IMR-90 (cell line): ENCODE measurements around the gene MICALL2. TPM values are rescaled to one million over a fixed set of nuclear protein-coding genes. Genes with fewer than 3 reads are reported as not detected.

Experiments used
- ATAC-seq: fragments of 200-7000 bp; cut with Tn5 transposase; 2 replicates; pipeline ENCODE4 v1.9.1; 2020; ENCODE audit warnings: low read depth, mild to moderate bottlenecking, moderate library complexity
- BruUV-seq: library from RNA; stranded (reverse); fragments of 400-500 nt; replicated peaks from 2 replicates; lab custom pipeline; 2021; lab: Mats Ljungman, UMichigan
- CTCF ChIA-PET: fragments of 300-600 bp; formaldehyde crosslinking; extraction: SDS; loops from one replicate; lab custom pipeline; 2021; ENCODE audit warnings: antibody characterized with exemption; lab: Yijun Ruan, JAX
- POLR2A ChIA-PET: fragments of 300-600 bp; sonication (Branson Sonifier 250); formaldehyde crosslinking; loops from one replicate; lab custom pipeline; 2022; ENCODE audit warnings: antibody characterized with exemption; ENCODE audit not compliant: unreplicated experiment; lab: Charles Lee
- DNase-seq: peaks from one replicate; pipeline ENCODE4 v3.0.0; 2013
- H2AFZ ChIP-seq: replicated peaks from 2 replicates; pipeline ENCODE3; 2013; ENCODE audit warnings: low read length, mild to moderate bottlenecking; ENCODE audit not compliant: poor library complexity
- H2AK5ac ChIP-seq: 2 replicates; pipeline ENCODE4 v1.6.1; 2013; ENCODE audit warnings: low read depth, low read length, inconsistent platforms
- H2AK9ac ChIP-seq: replicated peaks from 2 replicates; pipeline ENCODE3; 2013; ENCODE audit warnings: mild to moderate bottlenecking, low read depth, low read length, moderate library complexity; ENCODE audit not compliant: poor library complexity
- H2BK120ac ChIP-seq: 2 replicates; pipeline ENCODE4 v1.6.1; 2013; ENCODE audit warnings: low read depth, low read length, inconsistent platforms
- H2BK15ac ChIP-seq: 3 replicates; pipeline ENCODE4 v1.6.1; 2013; ENCODE audit warnings: low read depth, low read length, inconsistent platforms
- H2BK20ac ChIP-seq: 2 replicates; pipeline ENCODE4 v1.6.1; 2013; ENCODE audit warnings: low read depth, mild to moderate bottlenecking, inconsistent platforms, low read length, moderate library complexity
- H2BK5ac ChIP-seq: 2 replicates; pipeline ENCODE4 v1.6.1; 2013; ENCODE audit warnings: mild to moderate bottlenecking, low read depth, low read length, inconsistent platforms; ENCODE audit not compliant: poor library complexity, severe bottlenecking
- H3K14ac ChIP-seq: replicated peaks from 2 replicates; pipeline ENCODE4 v1.6.1; 2013; ENCODE audit warnings: low read depth, low read length, inconsistent platforms
- H3K18ac ChIP-seq: 2 replicates; pipeline ENCODE4 v1.6.1; 2013; ENCODE audit warnings: low read depth, low read length, control low read depth
- H3K23ac ChIP-seq: 2 replicates; pipeline ENCODE4 v1.6.1; 2013; ENCODE audit warnings: low read depth, low read length, inconsistent platforms
- H3K27ac ChIP-seq: 2 replicates; pipeline ENCODE4 v1.5.1; 2013; ENCODE audit warnings: mild to moderate bottlenecking, control low read depth, low read length; ENCODE audit not compliant: insufficient read depth
- H3K27me3 ChIP-seq: 2 replicates; pipeline ENCODE4 v1.6.1; 2013; ENCODE audit warnings: low read length; ENCODE audit not compliant: control insufficient read depth, insufficient read depth
- H3K36me3 ChIP-seq: 2 replicates; pipeline ENCODE4 v1.6.1; 2013; ENCODE audit warnings: low read length, mixed read lengths; ENCODE audit not compliant: control insufficient read depth, insufficient read depth
- H3K4ac ChIP-seq: 2 replicates; pipeline ENCODE4 v1.6.1; 2013; ENCODE audit warnings: low read depth, low read length, inconsistent platforms
- H3K4me1 ChIP-seq: 2 replicates; pipeline ENCODE4 v1.6.1; 2013; ENCODE audit warnings: low read length, mixed read lengths; ENCODE audit not compliant: control insufficient read depth, insufficient read depth
- H3K4me2 ChIP-seq: 2 replicates; pipeline ENCODE4 v1.6.1; 2013; ENCODE audit warnings: low read depth, mild to moderate bottlenecking, control low read depth, low read length, moderate library complexity
- H3K4me3 ChIP-seq: 2 replicates; pipeline ENCODE4 v1.5.1; 2013; ENCODE audit warnings: low read depth, mild to moderate bottlenecking, control low read depth, low read length, moderate library complexity; ENCODE audit not compliant: insufficient read depth
- H3K56ac ChIP-seq: 2 replicates; pipeline ENCODE4 v1.6.1; 2013; ENCODE audit warnings: low read length, inconsistent platforms; ENCODE audit not compliant: insufficient read depth; ENCODE audit errors: extremely low read depth
- H3K79me1 ChIP-seq, 2 experiments: 2 replicates each; pipeline ENCODE4 v1.6.1; 2013; ENCODE audit warnings: low read length in 2 of 2, inconsistent platforms in 1 of 2, low read depth in 1 of 2
- H3K9ac ChIP-seq: 2 replicates; pipeline ENCODE4 v1.6.1; 2013; ENCODE audit warnings: low read depth, low read length, control low read depth
- H3K9me1 ChIP-seq: 2 replicates; pipeline ENCODE4 v1.6.1; 2013; ENCODE audit warnings: low read length, inconsistent platforms; ENCODE audit not compliant: insufficient read depth
- H3K9me3 ChIP-seq: 2 replicates; pipeline ENCODE4 v1.6.1; 2013; ENCODE audit warnings: low read length; ENCODE audit not compliant: control insufficient read depth, insufficient read depth
- H4K20me1 ChIP-seq: 2 replicates; pipeline ENCODE4 v1.6.1; 2013; ENCODE audit warnings: low read length, inconsistent platforms; ENCODE audit not compliant: insufficient read depth
- H4K5ac ChIP-seq: 2 replicates; pipeline ENCODE4 v1.6.1; 2013; ENCODE audit warnings: mild to moderate bottlenecking, low read depth, low read length, control low read depth
- H4K8ac ChIP-seq, 2 experiments: 2 replicates each; pipeline ENCODE4 v1.6.1; 2013; ENCODE audit warnings: low read depth in 2 of 2, low read length in 2 of 2, control low read depth in 1 of 2, inconsistent platforms in 1 of 2
- H4K91ac ChIP-seq: 2 replicates; pipeline ENCODE4 v1.6.1; 2013; ENCODE audit warnings: low read depth, low read length, inconsistent platforms; ENCODE audit not compliant: insufficient read depth
- BHLHE40 ChIP-seq: fragments of 150-350 bp; IDR thresholded peaks from 2 replicates; pipeline ENCODE4 v1.6.1; 2016; ENCODE audit warnings: mild to moderate bottlenecking, low read depth, low read length
- CEBPB ChIP-seq: IDR thresholded peaks from 2 replicates; pipeline ENCODE4 v1.6.1; 2012; ENCODE audit warnings: low read depth, low read length, improper control_type of control experiment
- CHD1 ChIP-seq: IDR thresholded peaks from 2 replicates; pipeline ENCODE4 v1.6.1; 2012; ENCODE audit warnings: low read depth, low read length, improper control_type of control experiment
- FOS ChIP-seq: fragments of 150-350 bp; IDR thresholded peaks from 2 replicates; pipeline ENCODE4 v1.6.1; 2016; ENCODE audit warnings: low read depth, low read length
- MAFK ChIP-seq: IDR thresholded peaks from 2 replicates; pipeline ENCODE4 v1.6.1; 2012; ENCODE audit warnings: low read depth, low read length, improper control_type of control experiment
- MAZ ChIP-seq: IDR thresholded peaks from 2 replicates; pipeline ENCODE4 v1.6.1; 2012; ENCODE audit warnings: low read depth, mild to moderate bottlenecking, low read length, improper control_type of control experiment, moderate library complexity, borderline replicate concordance
- NFE2L2 ChIP-seq: fragments of 150-350 bp; IDR thresholded peaks from 2 replicates; pipeline ENCODE4 v1.6.1; 2016; ENCODE audit warnings: low read depth, mild to moderate bottlenecking, low read length
- POLR2A ChIP-seq: IDR thresholded peaks from 2 replicates; pipeline ENCODE4 v1.6.1; 2012; ENCODE audit warnings: mild to moderate bottlenecking, low read depth, low read length
- RCOR1 ChIP-seq: IDR thresholded peaks from 2 replicates; pipeline ENCODE4 v1.6.1; 2012; ENCODE audit warnings: mild to moderate bottlenecking, low read length, improper control_type of control experiment; ENCODE audit not compliant: insufficient replicate concordance
- RFX5 ChIP-seq: IDR thresholded peaks from 2 replicates; pipeline ENCODE4 v1.8.0; 2012; ENCODE audit warnings: low read depth, mild to moderate bottlenecking, low read length, moderate library complexity
- USF2 ChIP-seq: fragments of 150-350 bp; IDR thresholded peaks from 2 replicates; pipeline ENCODE4 v1.6.1; 2017; ENCODE audit warnings: mild to moderate bottlenecking, antibody characterized with exemption, low read length, low read depth
- WGBS, 2 experiments: methylation state at CpG; one replicate each; pipeline versions ENCODE4 v1.1.5 to v1.1.7; 2013; ENCODE audit warnings: missing lambda C conversion rate in 2 of 2; ENCODE audit not compliant: insufficient read length in 1 of 2; ENCODE audit errors: extremely low coverage in 2 of 2; 5-methylcytosine and 5-hydroxymethylcytosine counted together
- dilution Hi-C: fragments of 300-500 bp; cut with HindIII; formaldehyde crosslinking; loops from one replicate; pipeline ENCODE4 v1.14.3; 2018; ENCODE audit warnings: low sequenced_read_pairs; ENCODE audit not compliant: unreplicated experiment
- in situ Hi-C: fragments of 300-500 bp; cut with MboI; formaldehyde crosslinking; loops from 3 replicates; pipeline ENCODE4 v1.14.3; 2019; ENCODE audit warnings: low sequenced_read_pairs, inconsistent platforms, mixed read lengths
- intact Hi-C: fragments of 100-400 bp; cut with micrococcal nuclease; formaldehyde crosslinking; loops from 2 replicates; pipeline ENCODE4 v1.10.0; 2022
- polyA plus RNA-seq, 3 experiments: library from polyadenylated mRNA; depleted of rRNA; stranded (reverse); fragments of >200 nt; gene quantifications; 2 replicates each; pipeline ENCODE4 v1.2.3, GENCODE V29; 2012; ENCODE audit warnings: low replicate concordance in 1 of 3
- total RNA-seq: library from RNA; depleted of rRNA; stranded (reverse); fragments of >200 nt; gene quantifications from 2 replicates; pipeline ENCODE4 v1.2.3, GENCODE V29; 2012
- TF ChIP-seq, protein P1 (sequence below): conservative IDR thresholded peaks from 2 replicates; pipeline ENCODE4 v1.5.1; 2012; ENCODE audit warnings: mild to moderate bottlenecking, low read depth, low read length, improper control_type of control experiment
- TF ChIP-seq, protein P2 (sequence below): fragments of 150-350 bp; IDR thresholded peaks from 2 replicates; pipeline ENCODE4 v1.6.1; 2016; ENCODE audit warnings: low read depth, mild to moderate bottlenecking, low read length, moderate library complexity, borderline replicate concordance

Gene MICALL2
- total and polyA plus RNA-seq, 2 of the 4 experiments (the other 2 are of a cell fraction): 6.6 to 34.1 TPM

DNA sequence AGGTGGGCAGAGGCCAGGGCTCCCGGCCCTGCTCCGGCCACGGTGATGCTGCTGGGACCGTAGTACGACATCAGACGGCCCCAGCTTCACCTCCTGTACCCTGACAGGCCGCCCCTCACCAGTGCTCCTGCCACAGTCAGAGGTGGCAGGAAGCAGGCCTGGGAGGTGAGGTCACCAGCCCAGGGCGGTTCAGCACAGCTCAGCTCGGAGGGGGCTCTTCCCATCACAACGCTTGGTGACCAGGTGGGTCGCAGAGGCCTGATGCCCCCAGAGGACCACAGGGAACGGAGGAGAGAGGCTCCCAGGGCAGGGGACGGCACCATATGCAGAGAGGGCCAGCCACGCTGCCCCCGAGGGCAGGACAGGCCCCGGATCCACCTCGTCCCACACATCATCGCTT is 8.8 kb downstream of the MICALL2 start:
- no peak overlapping the region for H2BK120ac ChIP-seq
- no peak overlapping the region for H4K5ac ChIP-seq
- no peak for DNase-seq
- 85% methylated on average over 8 of the region's 18 CpGs; no CpG with 5 or more reads in 1 of the 2 experiments for WGBS, 2 experiments
- H4K91ac ChIP-seq: no peak overlapping the region
- H3K9ac ChIP-seq: no peak overlapping the region
- H3K9me1 ChIP-seq: no peaks in the 10 kb centered on the region; the same call in 1 of the 2 replicates
- POLR2A ChIA-PET: no interaction called here
- H3K56ac ChIP-seq: no peak overlapping the region
- no peak overlapping the region for H2BK20ac ChIP-seq
- H3K4ac ChIP-seq: no peak overlapping the region
- no peak overlapping the region for H3K23ac ChIP-seq
- H3K4me1 ChIP-seq: peaks cover 32% of the 10 kb centered on the region
- intact Hi-C loops (no loop called here), dilution Hi-C loops (no loop called here), in situ Hi-C loops (no loop called here)
- H3K79me1 ChIP-seq: peaks cover 0 to 46% of the 10 kb centered on the region in 2 experiments
- no peak overlapping the region for H3K18ac ChIP-seq
- no peak overlapping the region for H4K8ac ChIP-seq
- no peak for ATAC-seq
- no peak overlapping the region for H2BK15ac ChIP-seq
- peaks cover 4% of the 10 kb centered on the region; the same call in 1 of the 2 replicates for H3K36me3 ChIP-seq
- no peak overlapping the region for H2AFZ ChIP-seq
- H3K14ac ChIP-seq: no peak overlapping the region
- TF ChIP-seq BHLHE40: no peak
- TF ChIP-seq CHD1: no peak
- no peak for TF ChIP-seq RFX5
- TF ChIP-seq MAFK: no peak
- no peak for TF ChIP-seq CEBPB
- no peak for TF ChIP-seq FOS
- no peak for TF ChIP-seq NFE2L2
- TF ChIP-seq USF2: no peak
- TF ChIP-seq, protein P1, sequence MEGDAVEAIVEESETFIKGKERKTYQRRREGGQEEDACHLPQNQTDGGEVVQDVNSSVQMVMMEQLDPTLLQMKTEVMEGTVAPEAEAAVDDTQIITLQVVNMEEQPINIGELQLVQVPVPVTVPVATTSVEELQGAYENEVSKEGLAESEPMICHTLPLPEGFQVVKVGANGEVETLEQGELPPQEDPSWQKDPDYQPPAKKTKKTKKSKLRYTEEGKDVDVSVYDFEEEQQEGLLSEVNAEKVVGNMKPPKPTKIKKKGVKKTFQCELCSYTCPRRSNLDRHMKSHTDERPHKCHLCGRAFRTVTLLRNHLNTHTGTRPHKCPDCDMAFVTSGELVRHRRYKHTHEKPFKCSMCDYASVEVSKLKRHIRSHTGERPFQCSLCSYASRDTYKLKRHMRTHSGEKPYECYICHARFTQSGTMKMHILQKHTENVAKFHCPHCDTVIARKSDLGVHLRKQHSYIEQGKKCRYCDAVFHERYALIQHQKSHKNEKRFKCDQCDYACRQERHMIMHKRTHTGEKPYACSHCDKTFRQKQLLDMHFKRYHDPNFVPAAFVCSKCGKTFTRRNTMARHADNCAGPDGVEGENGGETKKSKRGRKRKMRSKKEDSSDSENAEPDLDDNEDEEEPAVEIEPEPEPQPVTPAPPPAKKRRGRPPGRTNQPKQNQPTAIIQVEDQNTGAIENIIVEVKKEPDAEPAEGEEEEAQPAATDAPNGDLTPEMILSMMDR: no peak
- no peak for TF ChIP-seq POLR2A
- no peak for TF ChIP-seq MAZ
- TF ChIP-seq, protein P2, sequence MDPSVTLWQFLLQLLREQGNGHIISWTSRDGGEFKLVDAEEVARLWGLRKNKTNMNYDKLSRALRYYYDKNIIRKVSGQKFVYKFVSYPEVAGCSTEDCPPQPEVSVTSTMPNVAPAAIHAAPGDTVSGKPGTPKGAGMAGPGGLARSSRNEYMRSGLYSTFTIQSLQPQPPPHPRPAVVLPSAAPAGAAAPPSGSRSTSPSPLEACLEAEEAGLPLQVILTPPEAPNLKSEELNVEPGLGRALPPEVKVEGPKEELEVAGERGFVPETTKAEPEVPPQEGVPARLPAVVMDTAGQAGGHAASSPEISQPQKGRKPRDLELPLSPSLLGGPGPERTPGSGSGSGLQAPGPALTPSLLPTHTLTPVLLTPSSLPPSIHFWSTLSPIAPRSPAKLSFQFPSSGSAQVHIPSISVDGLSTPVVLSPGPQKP: no peak
- TF ChIP-seq RCOR1: no peak
- no TSS peak for BruUV-seq
- CTCF ChIA-PET: no interaction called here
- H3K27me3 ChIP-seq: no peaks in the 10 kb centered on the region
- no peak overlapping the region for H2BK5ac ChIP-seq
- no peak overlapping the region for H3K4me3 ChIP-seq
- no peaks in the 10 kb centered on the region for H3K9me3 ChIP-seq
- H2AK5ac ChIP-seq: no peak overlapping the region
- H3K4me2 ChIP-seq: no peak overlapping the region
- peaks cover 14% of the 10 kb centered on the region for H4K20me1 ChIP-seq
- no peak overlapping the region for H3K27ac ChIP-seq
- H2AK9ac ChIP-seq: no peak overlapping the region
